ENCODE measurements around the gene MAP3K12. TPM values are rescaled to one million over a fixed set of nuclear protein-coding genes. Genes with fewer than 3 reads are reported as not detected.

Gene MAP3K12
- total RNA-seq, 1 donor from 2014 or later: 6.0 TPM

DNA sequence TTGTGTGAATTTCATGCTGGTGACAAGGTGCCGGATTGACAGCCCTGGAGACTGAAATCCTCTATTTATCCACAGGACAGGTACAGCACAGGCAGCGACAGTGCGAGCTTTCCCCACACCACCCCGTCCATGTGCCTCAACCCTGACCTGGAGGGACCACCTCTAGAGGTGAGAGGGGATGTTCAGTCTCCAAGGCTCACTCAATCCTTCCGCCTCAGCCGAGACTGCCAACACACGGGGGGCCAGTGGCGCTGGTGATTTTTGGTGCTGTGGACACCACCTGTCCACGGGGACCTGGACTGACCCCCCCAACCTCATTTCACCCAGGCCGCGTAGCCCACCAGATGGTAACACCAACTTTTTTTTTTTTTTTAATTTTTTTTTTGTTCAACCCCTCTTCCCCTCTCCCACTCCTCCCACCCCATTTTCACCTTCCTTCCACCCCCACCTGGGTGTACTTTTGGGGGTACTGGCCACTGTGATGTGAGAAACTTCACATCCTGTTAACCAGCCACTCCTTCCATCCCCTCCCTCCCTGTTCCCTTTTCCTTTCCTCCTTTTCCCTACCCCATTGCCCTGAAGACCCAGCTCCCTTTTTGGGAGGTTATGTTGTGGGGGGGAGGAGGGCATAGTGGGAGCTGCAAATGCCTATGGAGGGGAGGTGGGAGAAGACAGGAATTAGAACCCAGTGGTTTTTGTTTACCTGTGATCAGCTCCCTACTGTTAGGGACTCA lies 34.4 kb downstream of the MAP3K12 start:
- DNase-seq: no peak
- ChIA-PET POLR2A (interaction anchor here (0.5 to 1.0 kb wide), 3 partner anchors 9 to 243 kb away, joined by 3 to 4 read pairs (median 3); partner anchors contain the start of gene TARBP2), CTCF (interaction anchor here (1.2 kb wide), 1 partner anchor 113 kb away, joined by 3 read pairs; no protein-coding TSS in a partner anchor)
- H3K4me1 Mint-ChIP-seq: peaks cover 13% of the 10 kb centered on the region
- H3K27ac Mint-ChIP-seq: no peak overlapping the region
- no peak for TF ChIP-seq CTCF (IDR thresholded peaks at IDR 0.05)
- H3K9me3 Mint-ChIP-seq: no peaks in the 10 kb centered on the region
- no peak overlapping the region for H3K4me3 Mint-ChIP-seq
- intact Hi-C loops (cut with micrococcal nuclease): no loop called here
- no peaks in the 10 kb centered on the region for H3K27me3 Mint-ChIP-seq
- no peak for ATAC-seq (ENCODE audit: low read depth)
- peaks cover 96% of the 10 kb centered on the region for H3K36me3 Mint-ChIP-seq (ENCODE audit: low read depth)

DNA sequence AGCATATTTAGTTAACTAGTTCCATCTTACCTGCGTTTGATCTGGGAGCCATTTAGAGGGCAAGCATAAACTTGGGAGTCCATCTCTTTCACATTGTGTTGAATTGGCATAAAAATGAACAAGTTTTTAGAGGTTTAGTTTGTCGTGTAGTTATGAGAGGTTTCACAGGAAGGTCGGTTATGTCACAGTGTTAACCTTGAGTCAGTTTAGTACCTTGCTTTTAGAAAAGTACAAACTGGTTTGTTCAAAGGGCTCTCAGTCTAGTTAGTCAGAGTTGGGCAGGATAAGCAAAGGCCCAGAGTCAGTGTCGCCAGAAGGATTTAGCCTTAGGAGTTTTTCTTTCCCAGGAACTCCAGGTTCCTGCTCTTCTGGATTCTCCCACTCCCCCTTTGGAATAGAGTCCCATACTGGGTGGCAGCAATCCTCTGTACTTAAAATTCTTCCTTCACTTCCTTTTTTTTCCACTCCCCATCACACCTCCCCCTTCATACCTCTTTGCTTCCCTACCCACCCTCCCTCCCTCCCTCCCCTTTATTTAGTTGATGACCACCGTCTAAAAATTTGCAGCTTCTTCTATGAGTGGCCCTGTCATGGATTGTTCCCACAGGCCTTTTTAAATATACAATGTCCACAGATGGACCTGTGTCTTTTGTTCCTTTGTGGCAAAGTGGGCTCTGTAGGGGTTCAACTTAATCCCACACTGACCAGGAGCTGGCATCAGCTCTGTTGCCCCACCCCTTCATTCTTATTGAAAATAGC lies 35.3 kb downstream of the MAP3K12 start:
- ATAC-seq (ENCODE audit: low read depth) (no peak), DNase-seq (no peak)
- no peak for TF ChIP-seq CTCF (IDR thresholded peaks at IDR 0.05)
- ChIA-PET CTCF (no interaction called here), POLR2A (interaction anchor here (0.5 to 1.0 kb wide), 4 partner anchors 10 to 242 kb away, joined by 3 to 4 read pairs (median 3); partner anchors contain the start of gene TARBP2)
- H3K9me3 Mint-ChIP-seq: no peaks in the 10 kb centered on the region
- intact Hi-C loops (cut with micrococcal nuclease): no loop called here
- no peak overlapping the region for H3K4me3 Mint-ChIP-seq
- no peak overlapping the region for H3K27ac Mint-ChIP-seq
- peaks cover 13% of the 10 kb centered on the region for H3K4me1 Mint-ChIP-seq
- H3K36me3 Mint-ChIP-seq (ENCODE audit: low read depth): peaks cover 97% of the 10 kb centered on the region
- H3K27me3 Mint-ChIP-seq: no peaks in the 10 kb centered on the region

DNA sequence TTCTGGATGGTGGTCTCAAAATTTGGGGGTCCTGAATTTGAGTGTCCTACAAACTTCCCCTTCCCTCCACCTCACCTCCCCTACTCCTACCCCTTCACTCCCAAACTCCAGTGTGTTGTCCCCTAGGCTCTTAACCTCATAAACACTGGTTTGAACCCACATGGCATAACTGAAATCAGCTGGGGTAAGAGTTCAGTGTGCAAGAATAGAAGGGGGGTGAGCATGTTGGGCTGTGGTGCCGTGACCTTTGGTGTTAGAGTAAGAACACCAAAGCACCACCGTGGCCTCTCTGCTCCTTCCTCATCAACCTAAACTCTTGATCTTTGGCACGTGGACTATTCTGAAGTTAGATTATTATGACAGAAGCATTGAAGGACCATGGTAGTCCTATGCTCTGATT lies 36.3 kb downstream of the MAP3K12 start:
- Mint-ChIP-seq H3K27me3 (no peaks in the 10 kb centered on the region), H3K27ac (no peak overlapping the region), H3K4me3 (no peak overlapping the region), H3K9me3 (no peaks in the 10 kb centered on the region), H3K36me3 (ENCODE audit: low read depth) (peaks cover 98% of the 10 kb centered on the region), H3K4me1 (peaks cover 13% of the 10 kb centered on the region)
- DNase-seq: no peak
- TF ChIP-seq CTCF (IDR thresholded peaks at IDR 0.05): no peak
- intact Hi-C loops (cut with micrococcal nuclease): no loop called here
- ChIA-PET POLR2A (no interaction called here), CTCF (no interaction called here)
- ATAC-seq (ENCODE audit: low read depth): no peak

DNA sequence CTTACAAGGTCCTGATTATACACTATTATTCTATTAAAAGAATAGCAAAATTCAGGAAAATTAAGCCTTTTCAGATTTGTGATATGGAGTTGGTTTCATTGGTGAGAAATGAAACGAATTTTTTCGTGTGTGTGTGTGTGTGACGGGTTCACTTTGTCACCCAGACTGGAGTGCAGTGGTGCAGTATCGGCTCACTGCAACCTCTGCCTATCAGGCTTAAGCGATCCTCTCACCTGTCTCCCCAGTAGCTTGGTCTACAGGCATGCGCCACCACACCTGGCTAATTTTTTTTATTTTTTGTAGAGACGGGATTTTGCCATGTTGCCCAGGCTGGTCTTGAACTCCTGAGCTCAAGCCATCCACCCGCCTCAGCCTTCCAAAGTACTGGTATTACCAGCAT lies 37.7 kb downstream of the MAP3K12 start:
- CTCF ChIA-PET: interaction anchor here (0.6 kb wide), 1 partner anchor 27 kb away, joined by 4 read pairs; no protein-coding TSS in a partner anchor
- Mint-ChIP-seq H3K36me3 (ENCODE audit: low read depth) (peaks cover 93% of the 10 kb centered on the region), H3K9me3 (no peaks in the 10 kb centered on the region)

More for the DNA sequence above, 37.7 kb downstream of the MAP3K12 start:
- POLR2A ChIA-PET: interaction anchor here (1.0 to 1.2 kb wide), 2 partner anchors 9 to 14 kb away, joined by 4 to 7 read pairs; no protein-coding TSS in a partner anchor
- ATAC-seq (ENCODE audit: low read depth) (no peak), DNase-seq (no peak)
- intact Hi-C loops (cut with micrococcal nuclease): no loop called here
- H3K27me3 Mint-ChIP-seq: no peaks in the 10 kb centered on the region
- no peak for TF ChIP-seq CTCF (IDR thresholded peaks at IDR 0.05)
- no peak overlapping the region for H3K4me3 Mint-ChIP-seq
- no peak overlapping the region for H3K27ac Mint-ChIP-seq
- peaks cover 13% of the 10 kb centered on the region for H3K4me1 Mint-ChIP-seq
